ENCODE measurements around the gene OOEP.

DNA sequence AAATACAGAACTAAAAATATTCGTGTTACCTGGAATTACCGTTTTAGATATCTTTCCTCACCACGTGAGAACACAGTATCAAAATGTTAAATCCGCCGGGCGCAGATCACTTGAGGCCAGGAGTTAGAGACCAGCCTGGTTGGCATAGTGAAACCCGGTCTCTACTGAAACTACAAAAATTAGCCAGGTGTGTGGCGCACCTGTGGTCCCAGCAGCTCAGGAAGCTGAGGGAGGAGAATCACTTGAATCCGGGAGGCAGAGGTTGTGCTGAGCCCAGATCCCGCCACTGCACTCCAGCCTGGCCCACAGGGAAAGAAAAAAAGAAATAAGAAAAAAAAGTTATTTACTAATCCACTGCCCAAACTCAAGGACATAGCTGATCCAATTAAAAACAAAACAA, 20.2 kb upstream of the OOEP start:
- TF ChIP-seq POLR2AphosphoS5 (IDR thresholded peaks at IDR 0.05; ENCODE audit: low read depth, low read length) (no peak), MXI1 (IDR thresholded peaks at IDR 0.05; ENCODE audit: low read depth, low read length) (no peak)
- TF ChIP-seq, protein P1, sequence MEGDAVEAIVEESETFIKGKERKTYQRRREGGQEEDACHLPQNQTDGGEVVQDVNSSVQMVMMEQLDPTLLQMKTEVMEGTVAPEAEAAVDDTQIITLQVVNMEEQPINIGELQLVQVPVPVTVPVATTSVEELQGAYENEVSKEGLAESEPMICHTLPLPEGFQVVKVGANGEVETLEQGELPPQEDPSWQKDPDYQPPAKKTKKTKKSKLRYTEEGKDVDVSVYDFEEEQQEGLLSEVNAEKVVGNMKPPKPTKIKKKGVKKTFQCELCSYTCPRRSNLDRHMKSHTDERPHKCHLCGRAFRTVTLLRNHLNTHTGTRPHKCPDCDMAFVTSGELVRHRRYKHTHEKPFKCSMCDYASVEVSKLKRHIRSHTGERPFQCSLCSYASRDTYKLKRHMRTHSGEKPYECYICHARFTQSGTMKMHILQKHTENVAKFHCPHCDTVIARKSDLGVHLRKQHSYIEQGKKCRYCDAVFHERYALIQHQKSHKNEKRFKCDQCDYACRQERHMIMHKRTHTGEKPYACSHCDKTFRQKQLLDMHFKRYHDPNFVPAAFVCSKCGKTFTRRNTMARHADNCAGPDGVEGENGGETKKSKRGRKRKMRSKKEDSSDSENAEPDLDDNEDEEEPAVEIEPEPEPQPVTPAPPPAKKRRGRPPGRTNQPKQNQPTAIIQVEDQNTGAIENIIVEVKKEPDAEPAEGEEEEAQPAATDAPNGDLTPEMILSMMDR (IDR thresholded peaks at IDR 0.05) = no peak

All from SK-N-SH (cell line).